Measurements from ENCODE around the gene R3HDM2. TPM values are rescaled to one million over a fixed set of nuclear protein-coding genes. Genes with fewer than 3 reads are reported as not detected.

R3HDM2 gene
- total and polyA plus RNA-seq, 12 donors, result 21.9 to 91.9 (median 43.2) TPM

- peak in 1 of 7 donors; percentile 23 for DNase-seq
- 14 to 20% (median 17%) methylated on average over 7 of the region's 7 CpGs for WGBS, 4 donors
- Histone ChIP-seq H3K27me3 (peaks cover 41% of the 10 kb centered on the region), H3K4me3 (no peak overlapping the region), H3K36me3 (replicated peaks in 1 of 2) (peaks cover 0 to 20% of the 10 kb centered on the region in 2 donors), H3K4me1 (replicated peaks in 1 of 2) (peaks cover 6 to 21% of the 10 kb centered on the region in 2 donors), H3K27ac (no peak overlapping the region), H3K9me3 (replicated peaks in 1 of 3) (no peaks in the 10 kb centered on the region)
- no peak for TF ChIP-seq CTCF (IDR thresholded peaks at IDR 0.05)
- no peak for TF ChIP-seq POLR2A (IDR thresholded peaks at IDR 0.05)
- intact Hi-C loops (cut with DNase I), result no loop called here
These were observed 215.2 kb downstream of the R3HDM2 start for GRCh38 chr12:57215668-57216013.

GRCh38 chr12:57215065-57215464 lies 215.8 kb downstream of the R3HDM2 start:
- Histone ChIP-seq H3K36me3 (replicated peaks in 1 of 2) (peaks cover 0 to 24% of the 10 kb centered on the region in 2 donors), H3K4me1 (replicated peaks in 1 of 2) (peaks cover 6 to 21% of the 10 kb centered on the region in 2 donors), H3K27me3 (peaks cover 35% of the 10 kb centered on the region), H3K4me3 (no peak overlapping the region), H3K27ac (no peak overlapping the region), H3K9me3 (replicated peaks in 1 of 3) (no peaks in the 10 kb centered on the region)
- WGBS, 4 donors, result 28 to 34% (median 31%) methylated on average over 11 of the region's 11 CpGs
- intact Hi-C loops (cut with DNase I), result no loop called here
- no peak for DNase-seq
- TF ChIP-seq CTCF (IDR thresholded peaks at IDR 0.05), result no peak
- TF ChIP-seq POLR2A (IDR thresholded peaks at IDR 0.05), result no peak

GRCh38 chr12:57214398-57214781 lies 216.5 kb downstream of the R3HDM2 start:
- H3K9me3 ChIP-seq (replicated peaks in 1 of 3), result no peaks in the 10 kb centered on the region
- intact Hi-C loops (cut with DNase I), result loop anchor here in 1 of 2 donors (5.0 kb wide), 1 partner anchor 238 kb away; no protein-coding TSS in a partner anchor
- DNase-seq, result peak; percentile 43 to 78 (median 62)
- TF ChIP-seq CTCF (IDR thresholded peaks at IDR 0.05) (peak; percentile 49 to 75 (median 63)), POLR2A (IDR thresholded peaks at IDR 0.05) (no peak)
- H3K4me1 ChIP-seq (replicated peaks in 1 of 2), result peaks cover 6 to 21% of the 10 kb centered on the region in 2 donors
- peaks cover 29% of the 10 kb centered on the region for H3K27me3 ChIP-seq
- H3K4me3 ChIP-seq, result no peak overlapping the region
- H3K27ac ChIP-seq, result no peak overlapping the region
- peaks cover 0 to 30% of the 10 kb centered on the region in 2 donors for H3K36me3 ChIP-seq (replicated peaks in 1 of 2)
- WGBS, 4 donors, result 0 to 4% (median 2%) methylated on average over 10 to 14 of the region's 14 CpGs

GRCh38 chr12:57213763-57214397 lies 217.0 kb downstream of the R3HDM2 start:
- no peak for DNase-seq
- intact Hi-C loops (cut with DNase I), result loop anchor here (2.0 to 5.0 kb wide), 2 partner anchors 29 to 238 kb away; no protein-coding TSS in a partner anchor
- TF ChIP-seq POLR2A (IDR thresholded peaks at IDR 0.05) (no peak), CTCF (IDR thresholded peaks at IDR 0.05) (no peak)
- 49 to 72% (median 57%) methylated on average over 4 of the region's 4 CpGs for WGBS, 4 donors
- Histone ChIP-seq H3K36me3 (replicated peaks in 1 of 2) (peaks cover 0 to 35% of the 10 kb centered on the region in 2 donors), H3K4me1 (replicated peaks in 1 of 2) (peaks cover 6 to 21% of the 10 kb centered on the region in 2 donors), H3K4me3 (no peak overlapping the region), H3K27ac (no peak overlapping the region), H3K27me3 (peaks cover 24% of the 10 kb centered on the region), H3K9me3 (replicated peaks in 1 of 3) (no peaks in the 10 kb centered on the region)

Data from adrenal gland (tissue), 12 donors.